Colonic mucosa (tissue), 4 donors: ENCODE results near the gene GRK5. TPM values are rescaled to one million over a fixed set of nuclear protein-coding genes. Genes with fewer than 3 reads are reported as not detected.

Source experiments
- DNase-seq: peaks from one replicate; pipeline ENCODE4 v3.0.0-alpha.2; 2020
- H3K27ac ChIP-seq: fragments of 200-600 bp; one replicate; pipeline ENCODE4 v1.8.0; 2021
- H3K27me3 ChIP-seq: fragments of 200-600 bp; one replicate; pipeline ENCODE4 v1.8.0; 2021
- H3K36me3 ChIP-seq: fragments of 200-600 bp; one replicate; pipeline ENCODE4 v1.8.0; 2021
- H3K4me1 ChIP-seq: fragments of 200-600 bp; one replicate; pipeline ENCODE4 v1.8.0; 2021; ENCODE audit warnings: mild to moderate bottlenecking
- H3K4me3 ChIP-seq: fragments of 200-600 bp; one replicate; pipeline ENCODE4 v1.8.0; 2021
- H3K9ac ChIP-seq, 2 donors: one replicate each; pipeline ENCODE4 v1.7.0; 2013; ENCODE audit warnings: control low read depth in 2 of 2, low read depth in 2 of 2, low read length in 2 of 2
- H3K9me3 ChIP-seq: fragments of 200-600 bp; one replicate; pipeline ENCODE4 v1.8.0; 2021
- CTCF ChIP-seq: fragments of 200-600 bp; IDR thresholded peaks from one replicate; pipeline ENCODE4 v1.8.0; 2022; ENCODE audit warnings: antibody characterized with exemption, mild to moderate bottlenecking
- intact Hi-C: fragments of 100-400 bp; cut with DNase I; formaldehyde crosslinking; loops from one replicate; pipeline ENCODE4 v1.14.1; 2022
- total RNA-seq, 2 donors: library from RNA; stranded (reverse); fragmentation: NEBNext Ultra II Directional in 1 of 2; extraction: Animal tissue kit (Norgen Biotek cat#: 25700) in 1 of 2; gene quantifications; one replicate each; pipeline ENCODE4 v1.2.1, GENCODE V29; 2021
- donor health status: healthy.
- donor health status: DM: no; HTN: no; CAD: no.
- donor health status: DM: no; HTN: no; CAD: no.

Gene GRK5
- total RNA-seq, 2 donors from 2014 or later, result 4.6 to 12.7 TPM

DNA sequence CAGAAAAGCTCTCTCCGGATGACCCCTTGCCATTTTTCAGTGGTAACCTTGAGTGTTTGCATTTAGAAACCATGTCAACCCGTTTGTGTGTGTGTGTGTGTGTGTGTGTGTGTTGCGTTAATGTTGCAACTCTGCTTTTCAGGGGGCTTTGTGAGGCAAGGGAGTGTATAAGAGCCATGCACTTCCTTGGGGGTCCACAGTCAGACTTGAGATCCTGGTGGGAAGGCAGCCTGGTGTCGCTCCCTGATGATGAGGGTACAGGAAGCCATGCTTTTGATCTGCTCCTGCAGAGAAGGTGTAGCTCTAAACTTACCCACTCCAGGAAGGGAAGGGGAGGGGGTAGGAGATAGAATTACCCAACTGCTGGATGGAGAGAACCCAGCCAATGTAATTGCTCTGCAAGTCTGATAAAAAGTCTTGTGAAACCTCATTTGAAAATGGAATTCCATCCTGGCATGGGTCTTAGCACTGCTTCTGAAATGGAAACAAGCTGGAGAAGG lies 10.7 kb downstream of the GRK5 start:
- Histone ChIP-seq H3K9ac (no peak overlapping the region), H3K27ac (no peak overlapping the region), H3K27me3 (no peaks in the 10 kb centered on the region), H3K36me3 (no peaks in the 10 kb centered on the region), H3K4me1 (peaks cover 7% of the 10 kb centered on the region), H3K4me3 (no peak overlapping the region), H3K9me3 (no peaks in the 10 kb centered on the region)
- no peak for TF ChIP-seq CTCF
- intact Hi-C loops, result no loop called here
- no peak for DNase-seq

DNA sequence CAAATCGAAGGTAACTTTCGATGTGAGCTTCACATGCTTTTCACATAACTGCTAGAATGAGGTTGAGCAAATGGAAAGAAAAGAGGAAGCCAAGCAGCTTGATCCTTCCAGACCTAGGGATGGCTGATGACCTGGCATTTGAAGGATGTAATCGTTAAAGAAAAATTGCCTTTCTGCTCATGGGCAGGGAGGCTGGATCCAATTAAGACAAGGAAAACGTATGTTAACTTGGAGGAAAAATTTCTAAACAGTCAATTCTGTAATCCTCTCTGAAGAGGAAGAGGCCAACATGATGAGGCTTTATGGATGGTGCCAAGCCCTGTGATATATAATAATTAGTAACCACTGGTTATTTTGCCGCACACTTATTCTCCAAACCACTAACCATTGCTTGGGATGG lies 12.5 kb downstream of the GRK5 start:
- no peak for TF ChIP-seq CTCF
- H3K4me3 ChIP-seq, result no peak overlapping the region
- H3K27ac ChIP-seq, result no peak overlapping the region
- H3K27me3 ChIP-seq, result no peaks in the 10 kb centered on the region
- intact Hi-C loops, result no loop called here
- peaks cover 10% of the 10 kb centered on the region for H3K4me1 ChIP-seq
- no peaks in the 10 kb centered on the region for H3K36me3 ChIP-seq
- no peak for DNase-seq
- no peaks in the 10 kb centered on the region for H3K9me3 ChIP-seq
- no peak overlapping the region for H3K9ac ChIP-seq

DNA sequence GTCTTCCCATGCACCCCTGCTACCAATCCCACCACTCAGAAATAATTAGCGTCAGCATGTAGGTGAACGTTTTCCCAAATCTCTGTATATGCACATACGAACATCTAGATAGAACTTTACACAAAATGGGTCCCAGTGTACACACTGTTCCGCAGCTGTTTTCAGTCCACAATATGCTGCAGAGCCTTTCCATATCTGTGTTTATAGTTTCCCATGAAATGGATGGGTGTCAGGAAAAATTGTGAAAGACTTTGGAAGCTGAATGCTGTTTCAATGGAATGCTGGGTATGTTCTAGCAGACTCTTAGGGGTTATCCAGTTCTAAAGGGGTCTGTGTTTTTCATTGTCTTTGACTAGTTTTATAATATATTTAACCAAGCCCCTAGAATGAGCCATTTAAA lies 13.8 kb downstream of the GRK5 start:
- H3K4me3 ChIP-seq, result no peak overlapping the region
- intact Hi-C loops, result no loop called here
- no peaks in the 10 kb centered on the region for H3K36me3 ChIP-seq
- H3K9ac ChIP-seq, result no peak overlapping the region
- peak overlapping the region; percentile 3 for H3K27ac ChIP-seq
- peaks cover 10% of the 10 kb centered on the region for H3K4me1 ChIP-seq
- TF ChIP-seq CTCF, result no peak
- H3K27me3 ChIP-seq, result no peaks in the 10 kb centered on the region
- no peak for DNase-seq
- no peaks in the 10 kb centered on the region for H3K9me3 ChIP-seq

DNA sequence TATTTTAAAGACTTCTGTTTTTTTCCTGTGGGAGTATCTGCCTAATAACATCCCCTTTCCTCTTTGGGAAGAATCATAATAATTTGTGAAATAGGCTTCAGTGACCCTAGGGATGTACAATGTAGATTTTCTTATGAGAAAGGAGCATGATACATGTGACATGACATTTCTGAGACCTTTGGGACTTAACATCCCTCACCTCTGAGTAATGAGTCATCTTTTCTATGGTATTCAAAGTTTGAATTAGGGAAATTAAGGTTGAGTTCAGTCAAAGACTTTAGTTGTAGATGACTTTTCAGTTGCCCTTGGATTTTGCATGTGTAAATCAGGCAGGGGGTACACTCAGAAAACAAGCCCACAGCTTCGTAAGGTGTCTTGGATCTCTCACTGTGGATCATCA lies 14.3 kb downstream of the GRK5 start:
- Histone ChIP-seq H3K36me3 (no peaks in the 10 kb centered on the region), H3K27me3 (no peaks in the 10 kb centered on the region), H3K4me3 (no peak overlapping the region), H3K9me3 (no peaks in the 10 kb centered on the region), H3K4me1 (peaks cover 10% of the 10 kb centered on the region), H3K9ac (no peak overlapping the region), H3K27ac (peak overlapping the region; percentile 19)
- TF ChIP-seq CTCF, result no peak
- intact Hi-C loops, result no loop called here
- DNase-seq, result no peak

DNA sequence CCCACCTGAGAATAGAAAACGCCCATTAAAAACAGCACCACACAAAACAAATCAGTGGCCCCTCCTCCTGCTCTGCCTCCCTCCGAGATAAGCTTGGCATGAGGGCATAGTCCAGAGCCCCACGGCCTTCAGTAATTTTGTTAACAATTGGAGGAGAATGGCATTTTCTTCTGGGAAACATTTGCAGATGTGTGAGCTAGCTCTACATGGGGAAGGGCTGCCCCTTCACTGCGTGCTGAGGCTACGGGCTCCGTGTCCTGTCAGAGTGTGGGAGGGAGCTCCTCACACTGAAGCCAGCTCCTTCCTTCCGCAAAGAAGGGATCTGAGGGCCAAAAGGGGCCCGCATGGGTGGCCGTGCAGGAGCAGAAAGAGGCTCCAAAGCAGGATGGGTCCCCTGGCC lies 15.2 kb downstream of the GRK5 start:
- TF ChIP-seq CTCF, result no peak
- peaks cover 10% of the 10 kb centered on the region for H3K4me1 ChIP-seq
- no peaks in the 10 kb centered on the region for H3K9me3 ChIP-seq
- intact Hi-C loops, result no loop called here
- peak overlapping the region; percentile 19 for H3K27ac ChIP-seq
- H3K4me3 ChIP-seq, result no peak overlapping the region
- H3K27me3 ChIP-seq, result no peaks in the 10 kb centered on the region
- H3K9ac ChIP-seq, result peak overlapping the region in 1 of 2 donors; percentile 38
- no peaks in the 10 kb centered on the region for H3K36me3 ChIP-seq
- DNase-seq, result no peak
